HepG2 (cell line): ENCODE measurements around the gene LPAR1. TPM values are rescaled to one million over a fixed set of nuclear protein-coding genes. Genes with fewer than 3 reads are reported as not detected.

ENCODE experiments used
- ATAC-seq: fragments of 200-7000 bp; cut with Tn5 transposase; 3 replicates; pipeline ENCODE4 v1.9.1; 2020; ENCODE audit warnings: mild to moderate bottlenecking, moderate library complexity
- BruUV-seq: library from RNA; stranded (reverse); fragments of 400-500 nt; replicated peaks from 2 replicates; lab custom pipeline; 2021; lab: Mats Ljungman, UMichigan
- CTCF ChIA-PET: fragments of 300-600 bp; formaldehyde crosslinking; extraction: SDS; loops from one replicate; lab custom pipeline; 2021; ENCODE audit warnings: low total read pairs, inconsistent platforms, low intra/inter-chr PET ratio; lab: Yijun Ruan, JAX
- POLR2A ChIA-PET: fragments of 350-600 bp; sonication (Branson Sonifier 250); formaldehyde crosslinking; loops from one replicate; lab custom pipeline; 2020; ENCODE audit warnings: antibody characterized with exemption, inconsistent platforms; lab: Yijun Ruan, JAX
- DNase-seq: peaks from one replicate; pipeline ENCODE4 v3.0.0-alpha.2; 2015; ENCODE audit warnings: low spot score
- FAIRE-seq: peaks from 3 replicates; lab custom pipeline; 2011; peaks lifted over from hg19 to GRCh38; lab: Jason Lieb, UNC
- H2AFZ ChIP-seq: one replicate; pipeline ENCODE4 v1.6.1; 2011; ENCODE audit warnings: low read length, inconsistent platforms
- H3K27ac ChIP-seq: fragments of 300-600 bp; 3 replicates; pipeline ENCODE4 v1.8.0; 2011; ENCODE audit warnings: mixed run types, mild to moderate bottlenecking, mixed read lengths, low read length, inconsistent platforms; ENCODE audit not compliant: insufficient read depth; ENCODE audit errors: extremely low read length
- H3K27me3 ChIP-seq, 2 experiments: fragments of 200-600 bp in 1 of 2; 2 replicates in 1 of 2; 3 replicates in 1 of 2; pipeline versions ENCODE4 v1.6.0 to v1.8.0; 2011; ENCODE audit warnings: low read length in 2 of 2, mild to moderate bottlenecking in 2 of 2, moderate library complexity in 2 of 2, inconsistent platforms in 1 of 2; ENCODE audit not compliant: insufficient read depth in 2 of 2, control insufficient read depth in 1 of 2
- H3K36me3 ChIP-seq, 2 experiments: fragments of 200-600 bp in 1 of 2; replicated peaks in 1 of 2; 2 replicates in 1 of 2; 3 replicates in 1 of 2; pipeline versions ENCODE4 v1.5.1 to v1.8.0; 2011; ENCODE audit warnings: low read length in 2 of 2, inconsistent platforms in 1 of 2; ENCODE audit not compliant: insufficient read depth in 2 of 2, control insufficient read depth in 1 of 2
- H3K4me1 ChIP-seq: 2 replicates; pipeline ENCODE4 v1.5.1; 2012; ENCODE audit warnings: low read length, inconsistent platforms; ENCODE audit not compliant: insufficient read depth
- H3K4me2 ChIP-seq: 2 replicates; pipeline ENCODE4 v1.6.0; 2011; ENCODE audit warnings: low read depth, low read length, inconsistent platforms
- H3K4me3 ChIP-seq, 3 experiments: fragments of 200-600 bp in 1 of 3; sonication (generic), shearing (Covaris generic) in 1 of 3; replicated peaks in 1 of 3; 2 replicates each; pipeline ENCODE4 v1.5.1; 2011 to 2016; ENCODE audit warnings: low read length in 3 of 3, inconsistent platforms in 2 of 3, low read depth in 2 of 3, mild to moderate bottlenecking in 2 of 3, control low read depth in 1 of 3, mixed read lengths in 1 of 3; ENCODE audit not compliant: insufficient read depth in 1 of 3
- H3K79me2 ChIP-seq: one replicate; pipeline ENCODE4 v1.6.1; 2011; ENCODE audit warnings: low read length, inconsistent platforms; ENCODE audit not compliant: insufficient read depth
- H3K9ac ChIP-seq: 2 replicates; pipeline ENCODE4 v1.6.0; 2011; ENCODE audit warnings: mild to moderate bottlenecking, low read depth, low read length, inconsistent platforms; ENCODE audit not compliant: insufficient read depth
- H3K9me3 ChIP-seq: 2 replicates; pipeline ENCODE4 v1.5.1; 2012; ENCODE audit warnings: mild to moderate bottlenecking, low read length
- H4K20me1 ChIP-seq: 2 replicates; pipeline ENCODE4 v1.6.0; 2011; ENCODE audit warnings: inconsistent platforms, mild to moderate bottlenecking, low read length, moderate library complexity; ENCODE audit not compliant: insufficient read depth
- ELF1 ChIP-seq: sonication (generic); formaldehyde crosslinking; IDR thresholded peaks from 2 replicates; pipeline ENCODE4 v1.4.0; 2020; ENCODE audit warnings: missing genetic modification reagents
- FOXO1 ChIP-seq: sonication (generic); formaldehyde crosslinking; IDR thresholded peaks from 2 replicates; pipeline ENCODE4 v1.4.0; 2020; ENCODE audit warnings: missing genetic modification reagents
- HOXD1 ChIP-seq: sonication (generic); formaldehyde crosslinking; IDR thresholded peaks from 2 replicates; pipeline ENCODE4 v1.5.0; 2020; ENCODE audit warnings: missing genetic modification reagents
- IKZF5 ChIP-seq: IDR thresholded peaks from 2 replicates; pipeline ENCODE4 v1.6.1; 2018; ENCODE audit warnings: missing genetic modification reagents, mild to moderate bottlenecking, missing compliant biosample characterization
- NCOA5 ChIP-seq: sonication (generic); formaldehyde crosslinking; IDR thresholded peaks from 2 replicates; pipeline ENCODE4 v1.4.0; 2020; ENCODE audit warnings: missing genetic modification reagents
- NR2F1 ChIP-seq, 2 experiments: fragments of 450-650 bp in 1 of 2; formaldehyde crosslinking in 1 of 2; IDR thresholded peaks; 2 replicates each; pipeline versions ENCODE4 v1.5.0 to v1.6.1; 2016 to 2020; ENCODE audit warnings: mild to moderate bottlenecking in 1 of 2, missing compliant biosample characterization in 1 of 2, missing genetic modification reagents in 1 of 2, moderate library complexity in 1 of 2
- REPIN1 ChIP-seq: sonication (generic); formaldehyde crosslinking; IDR thresholded peaks from 2 replicates; pipeline ENCODE4 v1.8.0; 2022; ENCODE audit warnings: missing genetic modification reagents, low read depth, mild to moderate bottlenecking, borderline replicate concordance
- SKIL ChIP-seq: sonication (generic); formaldehyde crosslinking; IDR thresholded peaks from 2 replicates; pipeline ENCODE4 v1.8.0; 2022; ENCODE audit warnings: missing genetic modification reagents, mild to moderate bottlenecking, moderate library complexity, borderline replicate concordance
- ZNF549 ChIP-seq: sonication (generic); formaldehyde crosslinking; IDR thresholded peaks from 2 replicates; pipeline ENCODE4 v1.5.0; 2020; ENCODE audit warnings: missing genetic modification reagents
- ZNF597 ChIP-seq: sonication (generic); formaldehyde crosslinking; IDR thresholded peaks from 2 replicates; pipeline ENCODE4 v1.5.0; 2020; ENCODE audit warnings: missing genetic modification reagents
- ZNF75D ChIP-seq: sonication (generic); formaldehyde crosslinking; IDR thresholded peaks from 2 replicates; pipeline ENCODE4 v1.8.1; 2023; ENCODE audit warnings: missing genetic modification reagents, mild to moderate bottlenecking, borderline replicate concordance
- ZNF773 ChIP-seq: sonication (generic); formaldehyde crosslinking; IDR thresholded peaks from 2 replicates; pipeline ENCODE4 v1.4.0; 2020; ENCODE audit warnings: missing genetic modification reagents, borderline replicate concordance
- in situ Hi-C: cut with HindIII; loops from 2 replicates; pipeline ENCODE4 v1.10.0; 2017; ENCODE audit warnings: low pct_unique_long_range_greater_than_20kb; ENCODE audit not compliant: extremely low pct_ligation_motif_present
- intact Hi-C: fragments of 100-400 bp; cut with micrococcal nuclease; formaldehyde crosslinking; loops from one replicate; pipeline ENCODE4 v1.10.0; 2022; ENCODE audit not compliant: unreplicated experiment
- polyA plus RNA-seq, 8 experiments: library from polyadenylated mRNA; depleted of rRNA in 3 of 8; stranded (reverse) in 7 of 8; unstranded in 1 of 8; fragments of >200 nt; fragmentation: Illumina TruSeq in 4 of 8; extraction: Trizol in 4 of 8; gene quantifications; 2 replicates each; pipeline versions ENCODE4 v1.2.1 to v1.2.3, GENCODE V29; 2011 to 2016; ENCODE audit warnings: low read depth in 4 of 8, missing spikeins in 1 of 8, mixed read lengths in 1 of 8; ENCODE audit not compliant: insufficient read depth in 1 of 8
- total RNA-seq, 5 experiments: library from RNA; depleted of rRNA; stranded (reverse); fragments of >200 nt; fragmentation: Illumina TruSeq; extraction: Trizol; gene quantifications; 2 replicates each; pipeline ENCODE4 v1.2.3, GENCODE V29; 2016; ENCODE audit warnings: low read depth in 1 of 5
- TF ChIP-seq, protein P1 (sequence below): sonication (generic); formaldehyde crosslinking; conservative IDR thresholded peaks from 2 replicates; pipeline ENCODE4 v1.4.0; 2020; ENCODE audit warnings: missing genetic modification reagents
- TF ChIP-seq, protein P2 (sequence below): sonication (generic); formaldehyde crosslinking; IDR thresholded peaks from 2 replicates; pipeline ENCODE4 v1.4.0; 2020; ENCODE audit warnings: missing genetic modification reagents

The LPAR1 gene
- total and polyA plus RNA-seq, 2 of the 13 experiments (the other 11 are each of a cell fraction or from before 2014, with no cell fraction given): not detected

- no peak for TF ChIP-seq ZNF597 (CRISPR knock-in tag)
- TF ChIP-seq SKIL (CRISPR knock-in tag): no peak
- no peak for TF ChIP-seq IKZF5 (CRISPR knock-in tag)
These were observed 158.1 kb downstream of the LPAR1 start (continued) for GRCh38 chr9:110880189-110880588.

DNA sequence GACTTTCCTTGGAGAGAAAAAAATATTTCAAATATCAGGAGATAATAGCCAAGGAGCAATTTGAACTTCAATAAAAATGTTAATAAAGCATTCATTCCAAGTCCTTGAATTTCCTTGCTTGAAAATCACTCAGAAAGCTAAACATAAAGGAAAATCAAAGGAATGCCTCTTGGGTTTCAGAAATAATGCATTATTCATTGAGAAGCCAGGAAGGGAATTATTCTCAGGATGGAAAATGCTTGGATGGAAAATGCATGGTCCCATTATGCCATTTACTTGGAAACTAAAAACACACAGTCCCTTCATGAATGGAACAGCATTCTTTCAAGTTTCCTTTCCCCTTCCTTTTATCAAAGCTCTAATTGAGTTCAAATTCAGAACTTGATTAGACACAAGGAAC, 160.9 kb downstream of the LPAR1 start:
- CTCF ChIA-PET: no interaction called here
- intact Hi-C loops: no loop called here
- TF ChIP-seq ELF1 (CRISPR knock-in tag) (no peak), FOXO1 (CRISPR knock-in tag) (no peak), ZNF549 (CRISPR knock-in tag) (no peak), NR2F1 (CRISPR knock-in tag; IDR thresholded peaks at IDR 0.05) (no peak), NCOA5 (no peak), ZNF75D (CRISPR knock-in tag) (no peak), ZNF773 (no peak), HOXD1 (CRISPR knock-in tag) (no peak), REPIN1 (CRISPR knock-in tag) (no peak)
- TF ChIP-seq, protein P1, sequence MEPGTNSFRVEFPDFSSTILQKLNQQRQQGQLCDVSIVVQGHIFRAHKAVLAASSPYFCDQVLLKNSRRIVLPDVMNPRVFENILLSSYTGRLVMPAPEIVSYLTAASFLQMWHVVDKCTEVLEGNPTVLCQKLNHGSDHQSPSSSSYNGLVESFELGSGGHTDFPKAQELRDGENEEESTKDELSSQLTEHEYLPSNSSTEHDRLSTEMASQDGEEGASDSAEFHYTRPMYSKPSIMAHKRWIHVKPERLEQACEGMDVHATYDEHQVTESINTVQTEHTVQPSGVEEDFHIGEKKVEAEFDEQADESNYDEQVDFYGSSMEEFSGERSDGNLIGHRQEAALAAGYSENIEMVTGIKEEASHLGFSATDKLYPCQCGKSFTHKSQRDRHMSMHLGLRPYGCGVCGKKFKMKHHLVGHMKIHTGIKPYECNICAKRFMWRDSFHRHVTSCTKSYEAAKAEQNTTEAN: no peak
- TF ChIP-seq, protein P2, sequence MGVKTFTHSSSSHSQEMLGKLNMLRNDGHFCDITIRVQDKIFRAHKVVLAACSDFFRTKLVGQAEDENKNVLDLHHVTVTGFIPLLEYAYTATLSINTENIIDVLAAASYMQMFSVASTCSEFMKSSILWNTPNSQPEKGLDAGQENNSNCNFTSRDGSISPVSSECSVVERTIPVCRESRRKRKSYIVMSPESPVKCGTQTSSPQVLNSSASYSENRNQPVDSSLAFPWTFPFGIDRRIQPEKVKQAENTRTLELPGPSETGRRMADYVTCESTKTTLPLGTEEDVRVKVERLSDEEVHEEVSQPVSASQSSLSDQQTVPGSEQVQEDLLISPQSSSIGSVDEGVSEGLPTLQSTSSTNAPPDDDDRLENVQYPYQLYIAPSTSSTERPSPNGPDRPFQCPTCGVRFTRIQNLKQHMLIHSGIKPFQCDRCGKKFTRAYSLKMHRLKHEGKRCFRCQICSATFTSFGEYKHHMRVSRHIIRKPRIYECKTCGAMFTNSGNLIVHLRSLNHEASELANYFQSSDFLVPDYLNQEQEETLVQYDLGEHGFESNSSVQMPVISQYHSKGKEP (CRISPR knock-in tag): no peak

More for the DNA sequence above, 160.9 kb downstream of the LPAR1 start:
- Histone ChIP-seq H4K20me1 (no peaks in the 10 kb centered on the region), H3K9ac (no peak overlapping the region), H3K9me3 (no peaks in the 10 kb centered on the region), H3K79me2 (no peaks in the 10 kb centered on the region), H3K27me3 (no peaks in the 10 kb centered on the region; a peak in 1 of 5 replicates), H3K4me3 (no peak overlapping the region), H3K36me3 (no peaks in the 10 kb centered on the region), H2AFZ (no peak overlapping the region), H3K4me2 (no peak overlapping the region), H3K4me1 (no peaks in the 10 kb centered on the region), H3K27ac (no peak overlapping the region)
- POLR2A ChIA-PET: no interaction called here
- FAIRE-seq (no peak), ATAC-seq (no peak), DNase-seq (no peak)
- in situ Hi-C loops: loop anchor here (25.0 kb wide), 1 partner anchor 410 kb away; no protein-coding TSS in a partner anchor
- BruUV-seq: no TSS peak
